OCI-LY7 (cell line): Measurements from ENCODE around the gene EFNA2. TPM values are rescaled to one million over a fixed set of nuclear protein-coding genes. Genes with fewer than 3 reads are reported as not detected.

Source experiments
- BruUV-seq: library from RNA; stranded (reverse); fragments of 400-500 nt; replicated peaks from 2 replicates; lab custom pipeline; 2021; lab: Mats Ljungman, UMichigan
- CTCF ChIA-PET: fragments of 300-600 bp; sonication (Branson Sonifier 250); formaldehyde crosslinking; loops from one replicate; lab custom pipeline; 2022; ENCODE audit warnings: antibody characterized with exemption; ENCODE audit not compliant: unreplicated experiment; lab: Charles Lee
- POLR2A ChIA-PET: fragments of 300-600 bp; sonication (Branson Sonifier 250); formaldehyde crosslinking; loops from one replicate; lab custom pipeline; 2022; ENCODE audit warnings: antibody characterized with exemption; lab: Charles Lee
- DNase-seq: peaks from one replicate; pipeline ENCODE4 v3.0.0-alpha.2; 2015; ENCODE audit warnings: low spot score
- H2AFZ ChIP-seq: fragments of 200-600 bp; sonication (generic), shearing (Covaris generic); 2 replicates; pipeline ENCODE4 v1.6.1; 2014; ENCODE audit warnings: mild to moderate bottlenecking, antibody characterized with exemption, low read length, moderate library complexity
- H3K27ac ChIP-seq: fragments of 200-600 bp; sonication (generic); 2 replicates; pipeline ENCODE4 v1.5.1; 2014; ENCODE audit warnings: mixed run types, low read depth, mild to moderate bottlenecking, moderate library complexity, low read length, inconsistent platforms; ENCODE audit not compliant: poor library complexity, severe bottlenecking
- H3K36me3 ChIP-seq: fragments of 200-600 bp; sonication (generic); 2 replicates; pipeline ENCODE4 v1.6.1; 2014; ENCODE audit warnings: mild to moderate bottlenecking, antibody characterized with exemption, low read length, moderate library complexity, mixed read lengths; ENCODE audit not compliant: insufficient read depth
- H3K4me1 ChIP-seq: fragments of 200-600 bp; sonication (generic); 2 replicates; pipeline ENCODE4 v1.5.1; 2014; ENCODE audit warnings: mild to moderate bottlenecking, low read length; ENCODE audit not compliant: insufficient read depth, poor library complexity, severe bottlenecking
- H3K4me2 ChIP-seq: fragments of 200-600 bp; sonication (generic); 2 replicates; pipeline ENCODE4 v1.6.1; 2014; ENCODE audit warnings: mild to moderate bottlenecking, low read length
- H3K4me3 ChIP-seq: fragments of 200-600 bp; sonication (generic); 2 replicates; pipeline ENCODE4 v1.5.1; 2014; ENCODE audit warnings: mild to moderate bottlenecking, low read depth, low read length; ENCODE audit not compliant: poor library complexity, severe bottlenecking
- H3K79me2 ChIP-seq: fragments of 200-600 bp; sonication (generic); 2 replicates; pipeline ENCODE4 v1.6.1; 2016; ENCODE audit warnings: low read depth, mild to moderate bottlenecking, low read length, moderate library complexity, mixed read lengths; ENCODE audit not compliant: insufficient read depth
- H3K9me2 ChIP-seq: fragments of 200-600 bp; sonication (generic); 2 replicates; pipeline ENCODE4 v1.6.1; 2016; ENCODE audit warnings: mild to moderate bottlenecking, low read length, mixed read lengths; ENCODE audit not compliant: insufficient read depth
- H3K9me3 ChIP-seq: fragments of 200-600 bp; sonication (generic); 2 replicates; pipeline ENCODE4 v1.6.1; 2014; ENCODE audit warnings: mild to moderate bottlenecking, mixed run types, low read length, mixed read lengths
- H4K20me1 ChIP-seq: fragments of 200-600 bp; sonication (generic); 2 replicates; pipeline ENCODE4 v1.6.1; 2014; ENCODE audit warnings: mild to moderate bottlenecking, antibody characterized with exemption, low read length, moderate library complexity, mixed read lengths; ENCODE audit not compliant: insufficient read depth
- CTCF ChIP-seq: fragments of 200-600 bp; sonication (generic); conservative IDR thresholded peaks from 2 replicates; pipeline ENCODE4 v1.5.1; 2014; ENCODE audit warnings: mild to moderate bottlenecking, antibody characterized with exemption, low read length, moderate library complexity, mixed read lengths
- EZH2phosphoT487 ChIP-seq: fragments of 200-600 bp; sonication (generic); IDR thresholded peaks from 2 replicates; pipeline ENCODE4 v1.6.1; 2018; ENCODE audit warnings: low read depth, borderline replicate concordance, mild to moderate bottlenecking, mixed run types, antibody characterized with exemption, low read length, moderate library complexity, mixed read lengths
- intact Hi-C: fragments of 100-400 bp; cut with micrococcal nuclease; formaldehyde crosslinking; loops from one replicate; pipeline ENCODE4 v1.10.0; 2022; ENCODE audit not compliant: unreplicated experiment
- total RNA-seq, 2 experiments: library from RNA; depleted of rRNA in 1 of 2; stranded (reverse); fragments of >200 nt in 1 of 2; shearing (Covaris generic) in 1 of 2; gene quantifications; 2 replicates each; pipeline ENCODE4 v1.2.3, GENCODE V29; 2014 to 2022

EFNA2 gene
- total RNA-seq, 2 experiments from 2014 or later: not detected

- Histone ChIP-seq H3K4me1 (peaks cover 56% of the 10 kb centered on the region), H3K9me2 (no peaks in the 10 kb centered on the region), H3K36me3 (peaks cover 92% of the 10 kb centered on the region), H4K20me1 (peaks cover 3% of the 10 kb centered on the region; the same call in 1 of the 2 replicates), H3K4me3 (peak overlapping the region; percentile 95), H3K9me3 (no peaks in the 10 kb centered on the region), H3K79me2 (peaks cover 60% of the 10 kb centered on the region), H2AFZ (no peak overlapping the region), H3K4me2 (peak overlapping the region; percentile 100), H3K27ac (peak overlapping the region; percentile 92)
- ChIA-PET CTCF (no interaction called here), POLR2A (interaction anchor here (0.6 to 1.0 kb wide), 2 partner anchors 9 to 22 kb away, joined by 3 read pairs; no protein-coding TSS in a partner anchor)
- DNase-seq: no peak
- no TSS peak for BruUV-seq
- intact Hi-C loops: loop anchor here (5.0 kb wide), 1 partner anchor 162 kb away; the partner anchor contains the start of gene RPS15
- no peak for TF ChIP-seq CTCF
- TF ChIP-seq EZH2phosphoT487: no peak
Measured at GRCh38 chr19:1274852-1275259, 10.8 kb upstream of the EFNA2 start.

- peak; percentile 98 for DNase-seq
- Histone ChIP-seq H3K4me1 (peaks cover 55% of the 10 kb centered on the region), H3K9me2 (no peaks in the 10 kb centered on the region), H3K79me2 (peaks cover 54% of the 10 kb centered on the region), H2AFZ (no peak within 1 kb of the TSS; the same call in 1 of the 2 replicates), H4K20me1 (no peaks in the 10 kb centered on the region; the same call in 1 of the 2 replicates), H3K9me3 (no peaks in the 10 kb centered on the region), H3K4me3 (peak within 1 kb of the TSS; percentile 95), H3K36me3 (peaks cover 92% of the 10 kb centered on the region), H3K4me2 (peak within 1 kb of the TSS; percentile 100), H3K27ac (peak within 1 kb of the TSS; percentile 92)
- POLR2A ChIA-PET: interaction anchor here (0.6 to 1.0 kb wide), 2 partner anchors 9 to 22 kb away, joined by 3 read pairs; no protein-coding TSS in a partner anchor
- intact Hi-C loops: loop anchor here (5.0 kb wide), 1 partner anchor 162 kb away; the partner anchor contains the start of gene RPS15
- CTCF ChIA-PET: no interaction called here
- no TSS peak for BruUV-seq
- TF ChIP-seq EZH2phosphoT487: no peak
- TF ChIP-seq CTCF: no peak
Measured at GRCh38 chr19:1275260-1275975, 10.3 kb upstream of the EFNA2 start, which contains the start of gene FAM174C. TSS of gene FAM174C (plus strand) at chr19:1275530. CDS start at chr19:1275550, 20 bp downstream.
